Ascending aorta (tissue), 2 donors: Measurements from ENCODE around the gene MIGA1. TPM values are rescaled to one million over a fixed set of nuclear protein-coding genes. Genes with fewer than 3 reads are reported as not detected.

Experiments
- DNase-seq, 2 donors: peaks; one replicate each; pipeline ENCODE4 v3.0.0-alpha.2; 2019; ENCODE audit warnings: low spot score in 2 of 2
- H3K27ac ChIP-seq, 2 donors: fragments of 200-600 bp; sonication (generic); one replicate each; pipeline ENCODE4 v1.5.1; 2016 to 2017; ENCODE audit warnings: mild to moderate bottlenecking in 1 of 2
- H3K27me3 ChIP-seq: fragments of 200-600 bp; sonication (generic); one replicate; pipeline ENCODE4 v1.5.1; 2017
- H3K36me3 ChIP-seq, 2 donors: fragments of 200-600 bp; sonication (generic); one replicate each; pipeline ENCODE4 v1.5.1; 2016
- H3K4me1 ChIP-seq, 2 donors: fragments of 200-600 bp; sonication (generic); one replicate each; pipeline ENCODE4 v1.5.1; 2016 to 2017; ENCODE audit warnings: mild to moderate bottlenecking in 1 of 2
- H3K4me3 ChIP-seq, 2 donors: fragments of 200-600 bp; sonication (generic); one replicate each; pipeline ENCODE4 v1.5.1; 2016 to 2017; ENCODE audit warnings: mild to moderate bottlenecking in 1 of 2
- H3K9me3 ChIP-seq, 2 donors: fragments of 200-600 bp; sonication (generic); one replicate each; pipeline ENCODE4 v1.5.1; 2016
- intact Hi-C: fragments of 100-400 bp; cut with DNase I; formaldehyde crosslinking; loops from one replicate; pipeline ENCODE4 v1.15.1; 2023
- total RNA-seq: library from RNA; depleted of rRNA; stranded (reverse); fragments of >200 nt; gene quantifications from one replicate; pipeline ENCODE4 v1.1.0, GENCODE V29; 2016
- TF ChIP-seq, protein P1 (sequence below), 3 experiments: fragments of 200-600 bp in 2 of 3; fragments of 450-650 bp in 1 of 3; sonication (generic) in 2 of 3; IDR thresholded peaks; one replicate each; pipeline ENCODE4 v1.5.1; 2016 to 2019; ENCODE audit warnings: antibody characterized with exemption in 3 of 3, mild to moderate bottlenecking in 1 of 3, moderate library complexity in 1 of 3

Gene MIGA1
- total RNA-seq, 1 donor from 2014 or later, result 13.1 TPM

DNA sequence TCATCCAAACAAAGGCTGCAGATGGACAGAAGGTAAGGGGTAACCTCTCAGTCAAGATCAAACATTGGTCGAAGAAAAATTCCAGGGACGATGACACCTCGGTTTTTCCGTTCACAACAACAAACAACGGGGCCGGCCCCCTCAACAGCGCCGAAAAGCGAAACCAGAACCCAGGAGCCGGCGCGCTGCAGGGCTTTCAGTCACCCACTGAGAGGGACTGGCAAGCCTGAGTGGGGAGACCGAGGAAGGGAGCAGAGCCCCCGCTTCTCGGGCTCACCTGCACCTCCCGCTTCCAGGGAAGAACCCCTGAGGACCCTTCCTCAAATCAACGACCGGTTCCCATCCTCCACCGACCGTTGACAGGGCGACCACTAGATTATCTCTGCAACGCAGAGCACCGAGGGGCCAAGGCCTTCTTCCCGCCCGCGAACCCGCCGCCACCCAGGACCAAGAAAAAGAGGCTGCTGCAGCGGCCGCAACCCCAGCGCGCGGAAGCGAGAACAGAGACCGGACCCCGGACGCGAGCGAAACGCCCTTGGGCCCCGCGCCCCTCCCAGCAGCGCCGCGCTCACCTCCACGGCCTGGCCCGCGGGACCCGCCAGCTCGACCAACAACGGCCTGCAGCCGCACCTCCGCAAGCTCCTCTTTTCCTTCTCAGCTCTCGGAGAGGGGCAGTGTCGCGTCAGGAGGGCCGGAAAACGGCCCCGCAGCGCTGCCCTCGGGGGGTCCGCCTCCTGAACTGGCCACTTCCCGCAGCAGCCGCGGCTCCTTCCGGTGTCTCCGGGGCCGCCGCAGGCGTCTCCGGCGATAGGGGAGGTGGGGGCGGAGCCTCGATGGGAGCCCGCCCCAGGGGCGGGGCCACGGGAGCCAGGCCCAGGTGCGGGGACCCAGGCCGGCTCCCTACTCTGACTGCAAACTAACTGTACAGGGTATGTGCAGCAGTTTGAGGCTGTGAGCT is 20.1 kb upstream of the MIGA1 start, which contains the start of gene USP33:
USP33 (minus strand) TSS at position 782 of the 958 bp plus-strand sequence. CDS start 18,155 bp downstream, outside the sequence.
- intact Hi-C loops, result loop anchor here (1.0 to 10.0 kb wide), 5 partner anchors 20 to 355 kb away; partner anchors contain the start of genes FUBP1, MIGA1 and ZZZ3
- Histone ChIP-seq H3K9me3 (no peaks in the 10 kb centered on the region), H3K27me3 (no peaks in the 10 kb centered on the region), H3K27ac (peak within 1 kb of the TSS; percentile 88 to 89), H3K36me3 (no peaks in the 10 kb centered on the region), H3K4me1 (peaks cover 0 to 4% of the 10 kb centered on the region in 2 donors), H3K4me3 (peak within 1 kb of the TSS; percentile 90 to 96)
- TF ChIP-seq, protein P1, sequence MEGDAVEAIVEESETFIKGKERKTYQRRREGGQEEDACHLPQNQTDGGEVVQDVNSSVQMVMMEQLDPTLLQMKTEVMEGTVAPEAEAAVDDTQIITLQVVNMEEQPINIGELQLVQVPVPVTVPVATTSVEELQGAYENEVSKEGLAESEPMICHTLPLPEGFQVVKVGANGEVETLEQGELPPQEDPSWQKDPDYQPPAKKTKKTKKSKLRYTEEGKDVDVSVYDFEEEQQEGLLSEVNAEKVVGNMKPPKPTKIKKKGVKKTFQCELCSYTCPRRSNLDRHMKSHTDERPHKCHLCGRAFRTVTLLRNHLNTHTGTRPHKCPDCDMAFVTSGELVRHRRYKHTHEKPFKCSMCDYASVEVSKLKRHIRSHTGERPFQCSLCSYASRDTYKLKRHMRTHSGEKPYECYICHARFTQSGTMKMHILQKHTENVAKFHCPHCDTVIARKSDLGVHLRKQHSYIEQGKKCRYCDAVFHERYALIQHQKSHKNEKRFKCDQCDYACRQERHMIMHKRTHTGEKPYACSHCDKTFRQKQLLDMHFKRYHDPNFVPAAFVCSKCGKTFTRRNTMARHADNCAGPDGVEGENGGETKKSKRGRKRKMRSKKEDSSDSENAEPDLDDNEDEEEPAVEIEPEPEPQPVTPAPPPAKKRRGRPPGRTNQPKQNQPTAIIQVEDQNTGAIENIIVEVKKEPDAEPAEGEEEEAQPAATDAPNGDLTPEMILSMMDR (IDR thresholded peaks at IDR 0.05), result no peak
- peak; percentile 53 to 90 for DNase-seq

DNA sequence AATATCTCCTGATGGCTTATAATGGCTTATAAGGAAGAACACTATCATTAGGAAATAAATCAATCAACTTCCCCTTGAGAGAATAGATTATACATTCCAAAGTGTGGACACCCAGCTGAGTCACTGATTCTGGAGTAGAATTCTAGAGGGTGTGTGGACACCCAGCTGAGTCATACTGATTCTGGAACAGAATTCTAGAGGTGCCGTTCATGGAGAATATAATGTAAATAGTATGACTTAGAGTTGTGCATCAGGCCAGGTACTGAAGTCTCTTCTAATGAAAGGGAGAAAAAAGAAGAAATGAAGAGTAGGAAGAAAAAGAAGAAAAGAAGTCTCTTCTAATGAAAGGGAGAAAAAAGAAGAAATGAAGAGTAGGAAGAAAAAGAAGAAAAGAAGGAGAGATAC is 17.4 kb upstream of the MIGA1 start:
- DNase-seq, result no peak
- Histone ChIP-seq H3K27me3 (no peaks in the 10 kb centered on the region), H3K9me3 (no peaks in the 10 kb centered on the region), H3K27ac (no peak overlapping the region), H3K4me3 (no peak overlapping the region), H3K36me3 (no peaks in the 10 kb centered on the region), H3K4me1 (peaks cover 0 to 4% of the 10 kb centered on the region in 2 donors)
- intact Hi-C loops, result no loop called here
- TF ChIP-seq, protein P1 (IDR thresholded peaks at IDR 0.05), result no peak

DNA sequence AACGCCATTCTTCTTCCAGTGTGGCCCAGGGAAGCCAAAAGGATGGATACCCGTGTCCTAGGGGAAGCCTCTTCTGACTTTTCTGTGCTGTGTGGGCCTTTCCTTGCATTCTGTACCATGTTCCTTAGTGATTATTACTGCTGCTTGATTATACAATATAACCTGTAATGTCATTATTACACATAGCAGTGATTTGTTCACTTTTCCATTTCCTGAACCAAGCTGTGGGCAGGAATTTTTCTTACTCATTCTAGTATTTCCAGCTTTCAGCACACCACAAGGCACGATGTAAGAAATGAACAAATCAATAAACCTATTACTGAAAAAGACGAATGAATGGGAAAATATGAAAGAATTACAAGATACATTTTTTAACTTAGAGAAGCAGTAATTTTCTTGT is 11.4 kb upstream of the MIGA1 start:
- intact Hi-C loops, result no loop called here
- Histone ChIP-seq H3K27me3 (no peaks in the 10 kb centered on the region), H3K27ac (no peak overlapping the region), H3K4me1 (no peaks in the 10 kb centered on the region), H3K36me3 (no peaks in the 10 kb centered on the region), H3K9me3 (no peaks in the 10 kb centered on the region), H3K4me3 (no peak overlapping the region)
- TF ChIP-seq, protein P1 (IDR thresholded peaks at IDR 0.05), result no peak
- DNase-seq, result no peak

DNA sequence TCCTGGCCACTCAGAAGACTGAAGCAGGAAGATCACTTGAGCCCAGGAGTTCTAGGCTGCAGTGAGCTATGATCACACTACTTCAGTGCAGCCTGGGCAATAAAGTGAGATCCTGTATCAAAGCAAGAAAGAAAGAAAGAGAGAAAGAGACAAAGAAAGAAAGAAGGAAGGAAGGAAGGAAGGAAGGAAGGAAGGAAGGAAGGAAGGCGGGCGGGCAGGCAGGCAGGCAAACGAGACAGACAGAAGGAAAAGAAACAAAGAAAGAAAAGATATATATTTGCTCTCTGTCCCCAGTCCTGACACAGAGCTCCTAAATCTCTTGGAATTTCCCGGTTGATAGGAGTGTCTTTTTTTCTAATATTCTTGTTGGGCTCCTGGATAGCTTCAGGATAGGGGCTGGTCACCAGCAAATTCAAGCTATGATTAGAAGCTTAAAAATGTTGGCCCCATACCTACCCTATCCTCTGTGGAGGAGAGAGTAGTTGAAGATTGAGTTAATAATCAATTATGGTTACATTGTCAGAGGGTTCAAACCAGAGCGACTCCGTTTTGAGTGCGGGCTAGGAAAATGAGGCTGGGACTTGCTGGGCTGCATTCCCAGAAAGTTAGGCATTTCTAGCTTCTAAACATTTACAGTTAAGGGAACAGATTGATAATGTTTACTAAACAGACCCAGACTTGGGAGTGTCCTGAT is 3.3 kb upstream of the MIGA1 start:
- H3K9me3 ChIP-seq, result no peaks in the 10 kb centered on the region
- H3K4me3 ChIP-seq, result no peak overlapping the region
- no peaks in the 10 kb centered on the region for H3K36me3 ChIP-seq
- no peak overlapping the region for H3K27ac ChIP-seq
- intact Hi-C loops, result no loop called here
- no peak for DNase-seq
- TF ChIP-seq, protein P1 (IDR thresholded peaks at IDR 0.05), result no peak
- peaks cover 0 to 3% of the 10 kb centered on the region in 2 donors for H3K4me1 ChIP-seq
- H3K27me3 ChIP-seq, result no peaks in the 10 kb centered on the region

DNA sequence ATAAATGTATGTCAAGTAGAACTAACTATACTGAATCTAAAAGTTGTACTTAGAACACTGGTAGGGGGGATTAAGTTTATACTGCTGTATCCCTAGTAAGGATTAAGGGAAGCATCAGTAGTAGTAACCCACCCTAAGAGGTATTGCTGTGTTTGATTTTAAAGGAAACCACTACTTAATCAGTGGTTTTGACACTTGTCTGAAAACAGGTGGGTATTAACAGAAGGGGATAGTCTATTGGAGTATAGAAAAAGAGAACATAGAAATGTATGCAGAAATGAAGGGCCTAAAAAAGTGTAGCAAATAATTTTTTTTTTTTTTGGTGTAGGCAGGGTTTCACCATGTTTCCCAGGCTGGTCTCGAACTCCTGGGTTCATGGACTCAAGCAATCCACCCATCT is 2.2 kb downstream of the MIGA1 start:
- no peak overlapping the region for H3K27ac ChIP-seq
- H3K4me3 ChIP-seq, result no peak overlapping the region
- H3K9me3 ChIP-seq, result peaks cover 0 to 2% of the 10 kb centered on the region in 2 donors
- intact Hi-C loops, result no loop called here
- DNase-seq, result no peak
- H3K4me1 ChIP-seq, result peaks cover 0 to 3% of the 10 kb centered on the region in 2 donors
- peaks cover 15 to 27% of the 10 kb centered on the region in 2 donors for H3K36me3 ChIP-seq
- no peaks in the 10 kb centered on the region for H3K27me3 ChIP-seq
- TF ChIP-seq, protein P1 (IDR thresholded peaks at IDR 0.05), result no peak
